HTERT RPE-1 (cell line): ENCODE results near the gene RPP14.
"Not testable (repeated sequence)": the region's sequence is repeated elsewhere in the genome, so short reads cannot be mapped to it uniquely, and the experiment has no call there.

Source experiments
- in situ Hi-C: fragments of 300-500 bp; cut with MboI; formaldehyde crosslinking; loops from 4 replicates; pipeline ENCODE4 v1.14.3; 2020; ENCODE audit warnings: low sequenced_read_pairs

Gene RPP14

DNA sequence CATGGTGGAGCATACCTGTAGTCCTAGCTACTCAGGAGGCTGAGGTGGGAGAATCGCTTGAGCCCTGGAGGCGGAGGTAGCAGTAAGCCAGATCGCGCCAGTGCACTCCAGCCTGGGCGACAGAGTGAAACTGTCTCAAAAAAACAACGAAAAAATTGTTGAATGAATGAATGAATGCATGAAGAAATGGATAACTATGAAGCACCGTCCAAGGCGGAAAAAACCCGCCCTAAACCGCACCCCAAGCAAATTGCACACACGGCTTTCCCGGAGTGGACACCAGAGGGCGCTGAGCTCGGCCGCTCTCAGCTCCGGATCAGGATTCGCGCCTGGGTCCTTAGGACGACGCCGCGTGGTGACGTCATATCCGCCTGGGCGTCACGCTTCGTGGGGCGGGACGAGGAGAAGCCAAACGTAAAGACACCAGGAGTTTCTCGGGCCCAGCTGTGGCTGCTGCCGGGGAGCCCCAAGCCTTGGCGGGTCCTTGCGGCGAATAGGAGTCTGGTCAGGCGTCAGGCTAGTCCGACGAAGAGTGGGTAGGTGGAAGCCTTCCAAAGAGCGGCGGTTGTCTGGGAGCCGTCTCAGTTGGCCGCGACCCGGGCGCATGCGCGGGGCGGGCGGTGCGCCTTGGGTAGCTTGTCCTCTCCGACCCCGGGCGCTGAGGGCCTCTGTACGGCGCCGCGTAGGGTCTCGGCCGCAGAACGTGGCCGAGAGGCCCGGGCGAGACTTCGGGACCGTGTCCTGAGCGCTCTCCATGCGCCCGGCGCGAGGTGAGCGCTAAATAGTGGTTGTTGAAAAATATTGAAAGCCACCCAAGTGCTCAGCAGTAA lies at the start of gene RPP14, which contains the start of gene HTD2:
TSS of gene RPP14 (plus strand) at position 364 of the 830 bp plus-strand sequence. CDS start 4,085 bp downstream, outside the sequence.
TSS of gene HTD2 (plus strand) at position 639 of the 830 bp plus-strand sequence. CDS start 11,094 bp downstream, outside the sequence.
- in situ Hi-C loops, result no loop called here

- in situ Hi-C loops, result no loop called here
Measured at GRCh38 chr3:58256511-58256910, 49.5 kb upstream of the RPP14 start.

- in situ Hi-C loops, result no loop called here
Measured at GRCh38 chr3:58258392-58259055, 47.5 kb upstream of the RPP14 start.

DNA sequence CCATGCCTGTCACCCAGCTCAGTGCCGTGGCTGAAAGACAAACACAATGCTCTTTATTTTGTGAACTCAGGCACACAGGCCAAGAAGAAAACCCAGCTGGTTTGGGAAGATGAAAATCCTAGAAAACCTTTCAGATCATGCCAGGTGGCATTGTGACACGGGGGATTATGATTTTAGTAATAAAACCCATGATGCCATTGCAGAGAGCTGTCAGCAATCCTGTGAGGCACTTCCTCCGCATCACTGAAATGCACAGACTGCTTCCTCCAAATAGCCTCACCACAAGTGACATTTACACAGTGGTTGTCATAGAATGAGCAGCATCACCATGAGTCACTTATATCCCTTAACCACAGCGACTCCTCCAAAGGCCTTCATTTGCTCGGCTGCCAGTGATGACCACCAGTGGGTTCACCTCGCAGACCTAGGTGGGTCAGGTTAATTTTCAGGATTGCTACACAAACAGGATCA lies 45.7 kb upstream of the RPP14 start:
- in situ Hi-C loops, result no loop called here

DNA sequence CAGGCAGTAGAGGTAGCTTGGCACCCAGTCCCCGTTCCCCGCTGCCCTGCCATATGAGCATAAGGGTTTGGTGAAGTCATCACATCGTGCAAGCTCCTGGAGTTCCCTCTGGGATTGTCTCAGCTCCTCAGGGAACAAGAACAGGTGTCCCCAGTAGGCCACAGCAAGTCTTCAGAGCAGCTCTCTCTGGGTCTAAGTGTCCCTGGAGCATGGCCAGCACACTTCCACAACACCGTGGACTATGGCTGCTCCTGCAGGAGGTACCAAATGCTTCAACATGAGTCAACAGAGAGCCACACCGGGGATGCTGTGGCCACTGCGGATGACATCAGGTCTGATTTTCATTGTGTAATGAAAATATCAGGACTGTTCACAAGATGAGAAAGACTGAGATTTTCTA lies 45.3 kb upstream of the RPP14 start:
- in situ Hi-C loops, result no loop called here

DNA sequence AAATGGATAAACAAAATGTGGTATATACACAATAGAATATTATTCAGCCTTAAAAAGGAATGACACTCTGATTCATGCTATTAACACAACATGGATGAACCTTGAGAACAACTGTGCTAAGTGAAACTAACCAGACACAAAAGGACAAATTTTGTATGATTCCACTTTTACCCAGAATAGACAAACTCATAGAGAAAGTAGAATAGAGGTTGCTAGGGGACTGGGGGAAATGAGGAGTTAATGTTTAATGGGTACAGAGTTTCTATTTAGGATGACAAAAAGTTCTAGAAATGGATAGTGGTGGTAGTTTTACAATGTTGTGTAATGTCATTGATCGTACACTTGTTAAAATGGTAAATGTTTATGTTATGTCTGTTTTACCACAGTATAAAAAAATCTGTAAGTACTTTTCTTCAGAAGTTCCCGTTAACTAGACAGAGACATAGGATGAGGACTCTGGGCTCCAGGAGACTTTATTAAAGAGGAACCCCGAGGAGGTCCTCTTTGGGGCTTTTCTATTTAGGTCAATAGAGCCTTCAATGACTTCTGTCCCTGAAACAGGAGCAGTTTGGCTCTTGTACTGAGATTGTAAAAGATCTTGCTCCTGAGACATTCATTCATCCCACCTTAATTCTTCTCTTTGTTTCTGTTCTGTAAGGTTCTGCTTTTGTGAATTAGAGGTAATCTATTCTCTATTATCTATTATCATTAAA lies 43.9 kb upstream of the RPP14 start:
- in situ Hi-C loops, result no loop called here

DNA sequence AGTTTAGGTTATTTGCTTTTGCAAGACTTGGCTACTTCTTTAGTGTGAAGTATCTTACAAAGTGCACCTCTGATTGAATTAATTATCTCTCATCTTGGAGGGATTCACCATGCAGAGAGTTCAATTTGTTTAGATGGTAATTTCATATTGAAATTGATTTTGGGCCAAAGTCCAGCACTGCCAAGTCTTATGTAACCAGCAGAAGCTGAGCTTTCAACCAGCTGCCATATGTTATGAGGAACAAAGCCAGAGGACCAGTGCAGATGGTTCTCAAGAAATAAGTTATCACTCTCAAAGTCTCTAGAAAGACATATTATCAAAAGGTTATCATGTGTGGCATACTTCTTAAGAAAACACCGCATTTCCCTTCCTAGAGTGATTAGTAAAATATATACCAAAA lies 39.5 kb upstream of the RPP14 start:
- in situ Hi-C loops, result no loop called here

DNA sequence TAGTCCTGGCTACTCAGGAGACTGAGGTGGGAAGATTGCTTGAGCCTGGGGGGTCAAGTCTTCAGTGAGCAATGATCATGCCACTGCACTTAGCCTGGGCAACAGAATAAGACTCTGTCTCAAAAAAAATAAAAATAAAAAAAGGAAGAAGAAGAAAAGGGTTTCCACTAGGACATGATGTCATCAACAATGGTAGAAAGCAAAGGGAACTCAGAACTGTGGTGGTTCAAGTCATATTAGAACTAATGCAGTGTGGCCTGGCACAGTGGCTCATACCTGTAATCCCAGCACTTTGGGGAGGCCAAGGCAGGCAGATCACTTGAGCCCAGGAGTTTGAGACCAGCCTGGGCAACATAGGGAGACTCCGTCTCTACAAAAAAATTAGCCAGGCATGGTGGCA lies 38.5 kb upstream of the RPP14 start:
- in situ Hi-C loops, result not testable (repeated sequence)

DNA sequence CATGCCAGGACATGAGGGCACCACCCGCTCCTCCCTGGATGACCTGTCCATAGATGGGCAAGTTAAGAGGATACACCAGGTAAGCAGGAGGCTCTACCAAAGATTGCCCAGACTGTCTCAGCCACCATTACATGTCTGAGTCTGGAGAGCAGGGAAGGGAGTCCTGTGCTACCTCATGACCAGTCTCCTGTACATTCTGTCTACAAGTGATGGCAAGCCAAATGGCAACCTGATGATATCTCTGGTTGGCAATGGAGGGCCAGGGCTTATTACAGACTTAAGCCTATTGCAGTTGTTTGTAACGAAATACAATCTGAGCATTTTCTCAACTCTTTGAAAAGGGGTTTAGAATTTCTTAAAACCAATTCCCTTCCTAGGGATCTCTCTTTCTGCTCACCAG lies 36.7 kb upstream of the RPP14 start:
- in situ Hi-C loops, result no loop called here

DNA sequence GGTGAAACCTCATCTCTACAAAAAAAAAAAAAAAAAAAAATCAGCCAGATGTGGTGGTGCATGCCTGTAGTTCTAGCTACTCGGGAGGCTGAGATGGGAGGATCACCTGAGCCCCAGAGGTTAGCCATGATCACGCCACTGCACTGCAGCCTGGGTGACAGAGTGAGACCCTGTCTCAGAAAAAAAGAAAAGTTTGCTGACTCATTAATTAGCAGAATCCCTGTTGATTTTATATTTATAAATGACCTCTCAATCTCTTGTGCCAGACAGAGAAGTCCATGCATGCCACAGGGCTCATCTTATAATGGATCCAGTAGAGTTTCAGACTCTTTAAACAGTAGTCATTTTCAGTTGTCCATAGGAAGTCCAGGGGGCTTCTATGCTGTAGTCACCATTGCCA lies 35.6 kb upstream of the RPP14 start:
- in situ Hi-C loops, result no loop called here

- in situ Hi-C loops, result no loop called here
Measured at GRCh38 chr3:58271901-58272501, 34.0 kb upstream of the RPP14 start.

- in situ Hi-C loops, result no loop called here
Measured at GRCh38 chr3:58272891-58273290, 33.2 kb upstream of the RPP14 start.

GRCh38 chr3:58273362-58273761 lies 32.7 kb upstream of the RPP14 start:
- in situ Hi-C loops, result not testable (repeated sequence)

DNA sequence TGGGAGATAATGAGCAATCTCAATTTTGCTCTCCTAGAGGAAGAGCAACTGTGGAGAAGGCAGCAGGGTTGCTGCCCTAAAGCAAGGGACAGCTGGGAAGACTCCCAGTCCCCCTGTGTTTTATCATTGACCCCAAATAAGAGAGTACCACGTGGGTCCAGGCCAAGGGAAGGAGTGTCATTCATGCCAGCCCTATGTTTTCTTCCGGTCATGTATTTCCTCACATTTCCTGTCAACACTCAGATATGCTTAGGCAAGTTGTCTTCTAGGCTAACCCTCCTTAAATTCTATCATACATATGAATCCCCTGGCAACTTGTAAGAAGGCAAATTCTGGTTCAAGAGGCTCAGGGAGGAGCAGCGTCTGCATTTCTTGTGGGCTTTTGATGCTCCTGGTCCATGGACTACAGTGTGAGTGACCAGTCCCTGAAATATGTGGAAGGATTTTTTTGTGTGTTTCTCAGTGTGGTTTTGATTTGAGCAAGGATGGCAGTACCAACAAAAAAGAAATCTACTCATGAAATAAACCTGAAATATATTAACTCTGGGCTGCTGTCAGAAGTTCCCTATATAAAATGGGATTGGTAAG lies 31.9 kb upstream of the RPP14 start:
- in situ Hi-C loops, result no loop called here

- in situ Hi-C loops, result no loop called here
Measured at GRCh38 chr3:58281069-58281468, 25.0 kb upstream of the RPP14 start.

- in situ Hi-C loops, result no loop called here
Measured at GRCh38 chr3:58285334-58285733, 20.7 kb upstream of the RPP14 start.

DNA sequence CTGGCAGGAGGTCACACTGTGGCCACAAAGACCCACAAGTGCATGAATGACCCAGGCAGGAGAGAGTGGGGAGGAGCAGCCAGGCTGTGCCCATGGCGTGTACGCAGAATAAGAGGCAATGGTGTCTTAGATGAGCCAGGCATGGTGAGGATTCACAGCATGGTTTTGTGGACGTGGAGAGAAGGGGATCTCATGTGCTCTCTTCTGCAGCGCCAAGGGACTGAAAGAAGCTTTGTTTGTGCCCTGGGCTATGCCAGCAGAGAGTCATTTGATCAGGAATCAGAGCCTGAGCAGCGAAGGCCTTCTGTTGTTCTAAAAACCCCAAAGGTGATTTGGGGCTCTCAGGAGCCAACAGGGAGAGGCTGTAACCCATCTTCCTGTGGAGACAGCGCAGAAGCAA lies 18.7 kb upstream of the RPP14 start:
- in situ Hi-C loops, result no loop called here

GRCh38 chr3:58288011-58288728 lies 17.9 kb upstream of the RPP14 start:
- in situ Hi-C loops, result no loop called here

- in situ Hi-C loops, result not testable (repeated sequence)
Measured at GRCh38 chr3:58288964-58289613, 17.0 kb upstream of the RPP14 start.
